Measurements from ENCODE around the gene PPM1E. TPM values are rescaled to one million over a fixed set of nuclear protein-coding genes. Genes with fewer than 3 reads are reported as not detected.
"Not testable (repeated sequence)": the region's sequence is repeated elsewhere in the genome, so short reads cannot be mapped to it uniquely, and the experiment has no call there.

Gene PPM1E
- total RNA-seq, 1 donor from 2014 or later = 1.0 TPM

GRCh38 chr17:58747674-58748073 is 8.0 kb upstream of the PPM1E start:
- Histone ChIP-seq H3K9ac (ENCODE audit: low read depth in 1 of 3, low read length in 3 of 3) (no peak overlapping the region), H3K9me3 (ENCODE audit: control insufficient read depth in 3 of 3, low read length in 3 of 3) (no peaks in the 10 kb centered on the region), H3K4me1 (ENCODE audit: control insufficient read depth in 3 of 3, insufficient read depth in 3 of 3, low read length in 3 of 3) (no peaks in the 10 kb centered on the region), H3K27me3 (ENCODE audit: control insufficient read depth in 3 of 3, insufficient read depth in 3 of 3, low read length in 3 of 3) (peaks cover 0 to 2% (median 0%) of the 10 kb centered on the region in 3 donors), H3K27ac (ENCODE audit: low read depth, low read length) (no peak overlapping the region), H3K4me3 (ENCODE audit: low read length in 3 of 3) (no peak overlapping the region), H3K36me3 (ENCODE audit: control insufficient read depth in 3 of 3, insufficient read depth in 3 of 3, low read length in 3 of 3) (no peaks in the 10 kb centered on the region)

DNA sequence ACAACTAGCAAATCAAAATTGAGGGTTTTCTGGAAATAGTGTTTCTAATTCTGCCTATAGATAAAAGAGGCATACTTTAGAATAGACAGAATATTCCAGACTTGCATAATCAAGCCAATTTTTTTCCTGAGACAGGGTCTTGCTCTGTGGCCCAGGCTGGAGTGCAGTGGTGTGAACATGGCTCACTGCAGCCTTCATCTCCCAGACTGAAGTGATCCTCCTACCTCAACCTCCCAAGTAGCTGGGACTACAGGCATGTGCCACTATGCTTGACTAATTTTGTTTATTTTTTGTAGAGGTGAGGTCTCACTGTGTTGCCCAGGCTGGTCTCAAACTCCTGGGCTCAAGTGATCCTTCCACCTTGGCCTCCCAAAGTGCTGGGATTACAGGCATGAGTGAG is 6.0 kb upstream of the PPM1E start:
- not testable (repeated sequence) for H3K36me3 ChIP-seq (ENCODE audit: control insufficient read depth in 3 of 3, insufficient read depth in 3 of 3, low read length in 3 of 3); H3K9ac ChIP-seq (ENCODE audit: low read depth in 1 of 3, low read length in 3 of 3); H3K27ac ChIP-seq (ENCODE audit: low read depth, low read length); H3K9me3 ChIP-seq (ENCODE audit: control insufficient read depth in 3 of 3, low read length in 3 of 3); H3K4me3 ChIP-seq (ENCODE audit: low read length in 3 of 3); H3K27me3 ChIP-seq (ENCODE audit: control insufficient read depth in 3 of 3, insufficient read depth in 3 of 3, low read length in 3 of 3); H3K4me1 ChIP-seq (ENCODE audit: control insufficient read depth in 3 of 3, insufficient read depth in 3 of 3, low read length in 3 of 3)

GRCh38 chr17:58753026-58753425 is 2.6 kb upstream of the PPM1E start:
- Histone ChIP-seq H3K27ac (ENCODE audit: low read depth, low read length) (no peak overlapping the region), H3K9ac (ENCODE audit: low read depth in 1 of 3, low read length in 3 of 3) (no peak overlapping the region), H3K27me3 (ENCODE audit: control insufficient read depth in 3 of 3, insufficient read depth in 3 of 3, low read length in 3 of 3) (peaks cover 23 to 27% (median 26%) of the 10 kb centered on the region in 3 donors), H3K4me3 (ENCODE audit: low read length in 3 of 3) (no peak overlapping the region), H3K36me3 (ENCODE audit: control insufficient read depth in 3 of 3, insufficient read depth in 3 of 3, low read length in 3 of 3) (no peaks in the 10 kb centered on the region), H3K9me3 (ENCODE audit: control insufficient read depth in 3 of 3, low read length in 3 of 3) (no peaks in the 10 kb centered on the region), H3K4me1 (ENCODE audit: control insufficient read depth in 3 of 3, insufficient read depth in 3 of 3, low read length in 3 of 3) (peaks cover 7 to 10% (median 8%) of the 10 kb centered on the region in 3 donors)

DNA sequence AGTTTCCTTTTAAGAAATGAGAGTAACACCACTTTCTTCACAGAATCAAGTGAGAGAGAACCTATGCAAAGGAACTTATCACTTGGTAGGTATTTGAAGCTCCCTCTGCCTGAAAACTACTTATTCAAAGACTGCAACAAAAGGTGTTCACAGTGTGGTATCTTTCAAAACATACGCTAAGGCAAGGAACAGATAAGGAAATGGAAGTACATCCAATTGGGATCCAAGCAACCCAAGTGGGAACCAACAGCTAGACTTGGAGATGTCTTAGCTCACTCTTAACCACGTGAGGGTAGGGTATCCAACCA is 431 bp upstream of the PPM1E start:
- Histone ChIP-seq H3K27me3 (ENCODE audit: control insufficient read depth in 3 of 3, insufficient read depth in 3 of 3, low read length in 3 of 3) (peaks cover 30 to 32% (median 31%) of the 10 kb centered on the region in 3 donors), H3K4me3 (ENCODE audit: low read length in 3 of 3) (peak overlapping the region in 1 of 3 donors; percentile 60), H3K9me3 (ENCODE audit: control insufficient read depth in 3 of 3, low read length in 3 of 3) (no peaks in the 10 kb centered on the region), H3K27ac (ENCODE audit: low read depth, low read length) (no peak overlapping the region), H3K36me3 (ENCODE audit: control insufficient read depth in 3 of 3, insufficient read depth in 3 of 3, low read length in 3 of 3) (no peaks in the 10 kb centered on the region), H3K9ac (ENCODE audit: low read depth in 1 of 3, low read length in 3 of 3) (no peak overlapping the region), H3K4me1 (ENCODE audit: control insufficient read depth in 3 of 3, insufficient read depth in 3 of 3, low read length in 3 of 3) (peaks cover 7 to 10% (median 8%) of the 10 kb centered on the region in 3 donors)

GRCh38 chr17:58756246-58757161 is 850 bp downstream of the PPM1E start:
- Histone ChIP-seq H3K9me3 (ENCODE audit: control insufficient read depth in 3 of 3, low read length in 3 of 3) (no peaks in the 10 kb centered on the region), H3K9ac (ENCODE audit: low read depth in 1 of 3, low read length in 3 of 3) (peak overlapping the region in 1 of 3 donors; percentile 40), H3K27me3 (ENCODE audit: control insufficient read depth in 3 of 3, insufficient read depth in 3 of 3, low read length in 3 of 3) (peaks cover 30 to 34% (median 32%) of the 10 kb centered on the region in 3 donors)

DNA sequence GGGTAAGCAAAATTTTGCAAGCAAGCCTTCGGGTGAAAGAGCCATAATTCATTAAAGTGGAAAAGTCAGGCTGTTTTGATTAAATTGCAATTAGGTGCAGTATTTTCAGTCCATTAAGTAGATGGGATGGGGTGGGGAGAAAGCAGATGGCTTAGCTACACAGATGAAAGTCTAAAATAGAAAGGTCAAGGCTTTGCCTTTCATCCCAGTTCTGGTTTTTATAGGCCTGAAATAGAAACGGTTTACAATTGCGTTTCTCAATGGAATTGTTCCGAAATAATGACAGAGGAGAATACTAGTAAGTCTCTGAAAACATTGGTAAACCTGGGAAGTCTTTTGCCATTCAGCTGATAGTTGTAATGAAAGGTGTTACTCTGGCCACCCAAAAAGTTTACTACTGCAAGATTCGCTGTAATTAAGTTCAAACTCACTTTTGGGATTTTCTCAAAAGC is 1.5 kb downstream of the PPM1E start:
- no peak overlapping the region for H3K27ac ChIP-seq (ENCODE audit: low read depth, low read length)
- peaks cover 30 to 34% (median 32%) of the 10 kb centered on the region in 3 donors for H3K27me3 ChIP-seq (ENCODE audit: control insufficient read depth in 3 of 3, insufficient read depth in 3 of 3, low read length in 3 of 3)
- no peaks in the 10 kb centered on the region for H3K9me3 ChIP-seq (ENCODE audit: control insufficient read depth in 3 of 3, low read length in 3 of 3)
- peaks cover 7 to 10% (median 8%) of the 10 kb centered on the region in 3 donors for H3K4me1 ChIP-seq (ENCODE audit: control insufficient read depth in 3 of 3, insufficient read depth in 3 of 3, low read length in 3 of 3)
- H3K36me3 ChIP-seq (ENCODE audit: control insufficient read depth in 3 of 3, insufficient read depth in 3 of 3, low read length in 3 of 3) = no peaks in the 10 kb centered on the region
- peak overlapping the region in 1 of 3 donors; percentile 56 for H3K4me3 ChIP-seq (ENCODE audit: low read length in 3 of 3)
- H3K9ac ChIP-seq (ENCODE audit: low read depth in 1 of 3, low read length in 3 of 3) = no peak overlapping the region

More at GRCh38 chr17:58756246-58757161, 850 bp downstream of the PPM1E start:
- Histone ChIP-seq H3K4me3 (ENCODE audit: low read length in 3 of 3) (peak overlapping the region in 2 of 3 donors; percentile 56 to 60), H3K4me1 (ENCODE audit: control insufficient read depth in 3 of 3, insufficient read depth in 3 of 3, low read length in 3 of 3) (peaks cover 7 to 10% (median 8%) of the 10 kb centered on the region in 3 donors), H3K27ac (ENCODE audit: low read depth, low read length) (no peak overlapping the region), H3K36me3 (ENCODE audit: control insufficient read depth in 3 of 3, insufficient read depth in 3 of 3, low read length in 3 of 3) (no peaks in the 10 kb centered on the region)

DNA sequence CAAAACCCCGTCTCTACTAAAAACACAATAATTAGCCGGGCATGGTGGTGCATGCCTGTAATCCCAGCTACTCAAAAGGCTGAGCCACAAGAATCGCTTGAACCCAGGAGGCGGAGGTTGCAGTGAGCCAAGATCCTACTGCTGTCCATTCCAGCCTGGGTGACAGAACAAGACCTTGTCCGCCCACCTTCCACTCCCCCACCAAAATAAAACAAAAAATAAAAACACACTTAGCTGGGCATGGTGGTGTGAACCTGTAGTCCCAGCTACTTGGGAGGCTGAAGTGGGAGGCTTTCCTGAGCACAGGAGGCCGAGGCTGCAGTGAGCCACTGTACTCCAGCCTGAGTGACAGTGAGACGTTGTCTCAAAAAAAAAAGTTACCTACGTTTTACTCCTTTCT is 3.2 kb downstream of the PPM1E start:
- peaks cover 30 to 32% (median 31%) of the 10 kb centered on the region in 3 donors for H3K27me3 ChIP-seq (ENCODE audit: control insufficient read depth in 3 of 3, insufficient read depth in 3 of 3, low read length in 3 of 3)
- H3K9ac ChIP-seq (ENCODE audit: low read depth in 1 of 3, low read length in 3 of 3) = no peak overlapping the region
- H3K36me3 ChIP-seq (ENCODE audit: control insufficient read depth in 3 of 3, insufficient read depth in 3 of 3, low read length in 3 of 3) = no peaks in the 10 kb centered on the region
- no peak overlapping the region for H3K4me3 ChIP-seq (ENCODE audit: low read length in 3 of 3)
- peaks cover 7 to 10% (median 8%) of the 10 kb centered on the region in 3 donors for H3K4me1 ChIP-seq (ENCODE audit: control insufficient read depth in 3 of 3, insufficient read depth in 3 of 3, low read length in 3 of 3)
- H3K27ac ChIP-seq (ENCODE audit: low read depth, low read length) = no peak overlapping the region
- no peaks in the 10 kb centered on the region for H3K9me3 ChIP-seq (ENCODE audit: control insufficient read depth in 3 of 3, low read length in 3 of 3)

DNA sequence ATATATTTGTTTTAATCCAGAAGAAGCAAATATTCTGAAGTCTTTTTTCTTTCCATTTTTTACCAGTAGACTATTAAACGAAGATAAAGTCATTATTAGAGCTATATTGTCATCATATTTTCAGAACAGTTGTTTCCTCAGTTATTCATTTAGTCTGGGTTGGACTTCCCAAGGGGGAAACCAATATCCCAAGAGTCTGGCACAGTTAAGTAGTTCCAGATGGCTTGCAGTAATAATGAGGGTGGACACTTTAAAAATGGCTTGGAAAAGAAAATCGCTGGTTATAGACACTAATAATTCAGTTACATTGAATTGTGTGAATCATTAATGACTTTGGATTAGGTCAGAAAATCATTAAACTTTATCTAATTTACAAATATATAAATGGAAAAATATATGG is 3.9 kb downstream of the PPM1E start:
- Histone ChIP-seq H3K9me3 (ENCODE audit: control insufficient read depth in 3 of 3, low read length in 3 of 3) (no peaks in the 10 kb centered on the region), H3K27ac (ENCODE audit: low read depth, low read length) (no peak overlapping the region), H3K9ac (ENCODE audit: low read depth in 1 of 3, low read length in 3 of 3) (no peak overlapping the region), H3K4me3 (ENCODE audit: low read length in 3 of 3) (no peak overlapping the region), H3K36me3 (ENCODE audit: control insufficient read depth in 3 of 3, insufficient read depth in 3 of 3, low read length in 3 of 3) (no peaks in the 10 kb centered on the region), H3K27me3 (ENCODE audit: control insufficient read depth in 3 of 3, insufficient read depth in 3 of 3, low read length in 3 of 3) (peaks cover 30 to 34% (median 32%) of the 10 kb centered on the region in 3 donors), H3K4me1 (ENCODE audit: control insufficient read depth in 3 of 3, insufficient read depth in 3 of 3, low read length in 3 of 3) (peaks cover 7 to 10% (median 8%) of the 10 kb centered on the region in 3 donors)

DNA sequence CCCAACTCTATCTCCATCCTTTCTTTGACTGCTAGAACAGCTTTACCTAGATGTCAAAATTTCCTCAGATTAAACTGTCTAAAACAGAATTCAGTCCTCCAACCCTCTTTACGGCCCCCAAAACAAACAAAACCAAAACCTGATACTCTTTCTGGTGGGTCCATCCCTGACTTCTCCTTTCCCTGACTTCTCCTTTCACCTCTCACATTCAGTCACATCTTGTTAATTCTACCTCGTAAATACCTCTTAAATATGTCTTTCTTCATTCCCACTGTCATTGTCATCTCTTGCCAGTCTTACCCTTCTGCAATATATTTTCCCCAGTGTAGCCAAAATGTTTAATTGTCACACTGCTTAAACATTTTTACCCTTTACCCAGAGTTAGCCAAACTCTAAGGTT is 4.6 kb downstream of the PPM1E start:
- H3K4me3 ChIP-seq (ENCODE audit: low read length in 3 of 3) = no peak overlapping the region
- H3K4me1 ChIP-seq (ENCODE audit: control insufficient read depth in 3 of 3, insufficient read depth in 3 of 3, low read length in 3 of 3) = peaks cover 7 to 10% (median 8%) of the 10 kb centered on the region in 3 donors
- H3K27ac ChIP-seq (ENCODE audit: low read depth, low read length) = no peak overlapping the region
- H3K27me3 ChIP-seq (ENCODE audit: control insufficient read depth in 3 of 3, insufficient read depth in 3 of 3, low read length in 3 of 3) = peaks cover 26 to 30% (median 27%) of the 10 kb centered on the region in 3 donors
- no peaks in the 10 kb centered on the region for H3K36me3 ChIP-seq (ENCODE audit: control insufficient read depth in 3 of 3, insufficient read depth in 3 of 3, low read length in 3 of 3)
- no peak overlapping the region for H3K9ac ChIP-seq (ENCODE audit: low read depth in 1 of 3, low read length in 3 of 3)
- no peaks in the 10 kb centered on the region for H3K9me3 ChIP-seq (ENCODE audit: control insufficient read depth in 3 of 3, low read length in 3 of 3)

GRCh38 chr17:58763263-58763662 is 7.6 kb downstream of the PPM1E start:
- no peak overlapping the region for H3K27ac ChIP-seq (ENCODE audit: low read depth, low read length)
- peaks cover 6 to 12% (median 6%) of the 10 kb centered on the region in 3 donors for H3K27me3 ChIP-seq (ENCODE audit: control insufficient read depth in 3 of 3, insufficient read depth in 3 of 3, low read length in 3 of 3)
- H3K4me1 ChIP-seq (ENCODE audit: control insufficient read depth in 3 of 3, insufficient read depth in 3 of 3, low read length in 3 of 3) = no peaks in the 10 kb centered on the region
- no peak overlapping the region for H3K4me3 ChIP-seq (ENCODE audit: low read length in 3 of 3)
- H3K9me3 ChIP-seq (ENCODE audit: control insufficient read depth in 3 of 3, low read length in 3 of 3) = no peaks in the 10 kb centered on the region
- no peaks in the 10 kb centered on the region for H3K36me3 ChIP-seq (ENCODE audit: control insufficient read depth in 3 of 3, insufficient read depth in 3 of 3, low read length in 3 of 3)
- H3K9ac ChIP-seq (ENCODE audit: low read depth in 1 of 3, low read length in 3 of 3) = no peak overlapping the region

All from skeletal muscle tissue (tissue), 4 donors.